ENCODE results near the gene SDC3. TPM values are rescaled to one million over a fixed set of nuclear protein-coding genes. Genes with fewer than 3 reads are reported as not detected.

Gene SDC3
- total RNA-seq, 4 donors from 2014 or later = 47.1 to 78.9 (median 64.2) TPM

GRCh38 chr1:30848130-30848529 is 60.4 kb downstream of the SDC3 start:
- Histone ChIP-seq H3K27ac (peak overlapping the region; percentile 57 to 90 (median 82)), H3K36me3 (no peaks in the 10 kb centered on the region), H3K4me1 (peaks cover 0 to 43% (median 19%) of the 10 kb centered on the region in 4 donors), H3K4me3 (no peak overlapping the region), H3K9me3 (no peaks in the 10 kb centered on the region), H3K27me3 (peaks cover 0 to 11% of the 10 kb centered on the region in 2 donors)
- TF ChIP-seq EP300 (IDR thresholded peaks at IDR 0.05) (peak in 1 of 2 donors; percentile 30), CTCF (IDR thresholded peaks at IDR 0.05) (no peak)
- 33 to 48% methylated on average over 5 of the region's 5 CpGs for WGBS, 2 donors
- no peak for DNase-seq (ENCODE audit: low spot score in 2 of 2)

GRCh38 chr1:30847358-30847972 is 61.1 kb downstream of the SDC3 start:
- TF ChIP-seq CTCF (IDR thresholded peaks at IDR 0.05) (no peak), EP300 (IDR thresholded peaks at IDR 0.05) (peak; percentile 78 to 83), POLR2A (IDR thresholded peaks at IDR 0.05) (no peak)
- H3K4me3 ChIP-seq = no peak overlapping the region
- peak overlapping the region; percentile 57 to 90 (median 82) for H3K27ac ChIP-seq
- H3K9me3 ChIP-seq = no peaks in the 10 kb centered on the region
- peaks cover 0 to 11% of the 10 kb centered on the region in 2 donors for H3K27me3 ChIP-seq
- H3K36me3 ChIP-seq = no peaks in the 10 kb centered on the region
- 21 to 24% methylated on average over 12 to 15 of the region's 17 CpGs for WGBS, 2 donors
- H3K4me1 ChIP-seq = peaks cover 0 to 36% (median 18%) of the 10 kb centered on the region in 4 donors
- DNase-seq (ENCODE audit: low spot score in 2 of 2) = peak; percentile 66 to 74

GRCh38 chr1:30846587-30846986 is 62.0 kb downstream of the SDC3 start:
- TF ChIP-seq EP300 (IDR thresholded peaks at IDR 0.05) (no peak), CTCF (IDR thresholded peaks at IDR 0.05) (no peak), POLR2A (IDR thresholded peaks at IDR 0.05) (no peak)
- H3K27ac ChIP-seq = peak overlapping the region; percentile 57 to 90 (median 82)

GRCh38 chr1:30845904-30846290 is 62.7 kb downstream of the SDC3 start:
- Histone ChIP-seq H3K4me1 (peaks cover 0 to 36% (median 17%) of the 10 kb centered on the region in 4 donors), H3K27ac (peak overlapping the region in 1 of 4 donors; percentile 19), H3K27me3 (peaks cover 0 to 11% of the 10 kb centered on the region in 2 donors), H3K9me3 (no peaks in the 10 kb centered on the region), H3K36me3 (no peaks in the 10 kb centered on the region), H3K4me3 (no peak overlapping the region)
- DNase-seq (ENCODE audit: low spot score in 2 of 2) = no peak
- WGBS, 2 donors = 62 to 76% methylated on average over 7 of the region's 7 CpGs
- TF ChIP-seq CTCF (IDR thresholded peaks at IDR 0.05) (no peak), EP300 (IDR thresholded peaks at IDR 0.05) (no peak), POLR2A (IDR thresholded peaks at IDR 0.05) (no peak)

More at GRCh38 chr1:30846587-30846986, 62.0 kb downstream of the SDC3 start:
- Histone ChIP-seq H3K27me3 (peaks cover 0 to 11% of the 10 kb centered on the region in 2 donors), H3K4me1 (peaks cover 0 to 29% (median 15%) of the 10 kb centered on the region in 4 donors), H3K36me3 (no peaks in the 10 kb centered on the region), H3K9me3 (no peaks in the 10 kb centered on the region), H3K4me3 (no peak overlapping the region)
- 67 to 80% methylated on average over 6 of the region's 6 CpGs for WGBS, 2 donors
- no peak for DNase-seq (ENCODE audit: low spot score in 2 of 2)

- peaks cover 0 to 41% (median 22%) of the 10 kb centered on the region in 4 donors for H3K4me1 ChIP-seq
- DNase-seq (ENCODE audit: low spot score in 2 of 2) = no peak
- H3K27ac ChIP-seq = peak overlapping the region in 1 of 4 donors; percentile 29
- H3K4me3 ChIP-seq = no peak overlapping the region
- H3K9me3 ChIP-seq = no peaks in the 10 kb centered on the region
- 59 to 61% methylated on average over 10 of the region's 10 CpGs for WGBS, 2 donors
- no peaks in the 10 kb centered on the region for H3K36me3 ChIP-seq
- peaks cover 0 to 11% of the 10 kb centered on the region in 2 donors for H3K27me3 ChIP-seq
- TF ChIP-seq EP300 (IDR thresholded peaks at IDR 0.05) = no peak
Measured at GRCh38 chr1:30845237-30845903, 63.2 kb downstream of the SDC3 start.
